Activated CD8-positive, alpha-beta memory T cell treated with anti-CD3 and anti-CD28 coated beads for 24 hours (primary cell): Measurements from ENCODE around the gene ZFR.
"Not testable (repeated sequence)": the region's sequence is repeated elsewhere in the genome, so short reads cannot be mapped to it uniquely, and the experiment has no call there.

Source experiments
- DNase-seq: peaks from one replicate; pipeline ENCODE4 v3.0.0-alpha.2; 2020

ZFR gene

DNA sequence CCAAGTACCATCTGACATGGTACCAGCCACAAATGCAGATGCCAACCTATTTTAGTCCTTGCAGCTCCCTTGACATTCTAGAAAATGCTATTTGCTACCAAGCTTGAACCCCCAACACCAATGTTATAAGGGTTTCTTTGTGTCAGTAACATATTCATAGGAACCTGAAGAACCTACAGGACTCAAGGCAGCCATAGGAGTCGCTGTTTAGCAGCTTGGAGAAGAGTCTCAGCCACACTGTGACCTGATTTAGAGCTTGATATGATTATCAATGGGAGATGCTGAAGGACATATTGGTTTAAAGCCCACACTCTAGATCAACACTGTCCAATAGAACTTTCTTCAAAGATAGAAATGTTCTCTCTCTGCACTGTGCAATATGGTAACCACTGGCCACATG, 6.4 kb upstream of the ZFR start:
- no peak for DNase-seq

GRCh38 chr5:32449262-32449661, 4.7 kb upstream of the ZFR start:
- no peak for DNase-seq

GRCh38 chr5:32446630-32447029, 2.1 kb upstream of the ZFR start:
- DNase-seq, result no peak

DNA sequence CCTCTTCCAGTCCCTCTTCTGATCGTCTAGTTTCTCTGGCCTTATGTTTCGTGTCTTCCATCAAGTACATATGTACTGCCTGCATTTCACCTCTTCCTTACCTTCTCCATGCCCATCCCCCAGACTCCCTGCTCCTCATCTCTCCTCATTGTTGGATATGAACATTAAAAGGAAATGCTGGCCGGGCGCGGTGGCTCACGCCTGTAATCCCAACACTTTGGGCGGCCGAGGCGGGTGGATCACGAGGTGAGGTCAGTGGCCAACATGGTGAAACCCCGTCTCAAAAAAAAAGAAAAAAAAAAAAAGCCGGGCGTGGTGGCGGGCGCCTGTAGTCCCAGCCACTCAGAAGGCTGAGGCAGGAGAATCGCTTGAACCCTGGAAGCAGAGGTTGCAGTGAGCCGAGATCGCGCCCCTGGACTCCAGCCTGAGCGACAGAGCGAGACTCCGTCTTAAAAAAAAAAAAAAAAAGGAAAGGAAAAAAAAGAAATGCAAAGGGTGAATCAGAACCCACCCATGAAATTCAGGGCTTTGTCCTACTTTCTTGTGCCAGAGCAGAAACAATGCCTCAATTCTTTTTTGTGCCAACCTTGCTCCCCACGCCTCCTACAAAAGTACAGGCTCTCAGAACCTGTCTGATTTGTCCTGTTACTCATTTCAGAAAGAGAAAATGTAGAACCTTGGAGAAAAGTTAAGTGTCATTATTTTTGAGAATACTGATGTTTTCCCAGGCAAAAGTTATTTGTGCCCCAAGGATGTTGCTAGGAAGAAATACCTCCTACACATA, 1.5 kb upstream of the ZFR start:
- no peak for DNase-seq

DNA sequence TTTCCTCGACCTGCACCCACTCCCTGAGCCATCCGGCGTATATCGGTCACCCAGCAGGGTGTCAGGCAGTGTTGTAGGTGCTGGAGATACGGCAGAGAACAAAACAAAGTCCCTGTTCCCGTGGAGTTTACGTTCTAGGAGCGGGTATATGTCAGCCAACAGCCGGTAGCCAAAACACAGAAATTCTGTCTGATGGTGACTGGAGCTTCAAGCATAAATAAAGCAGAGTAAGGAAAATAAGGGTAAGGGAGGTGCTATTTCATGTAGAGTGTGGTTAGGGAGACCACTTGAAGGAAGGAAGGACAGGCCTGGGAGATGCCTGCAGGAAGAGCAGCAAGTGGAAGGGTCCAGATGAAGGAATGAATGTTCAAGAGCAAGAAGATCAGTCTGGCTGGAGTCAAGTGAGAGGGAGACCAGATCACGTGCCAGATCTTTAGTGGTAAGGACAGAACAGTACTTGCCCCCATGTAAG, 783 bp upstream of the ZFR start:
- DNase-seq, result no peak

- no peak for DNase-seq
Observed at GRCh38 chr5:32443541-32444430, 754 bp downstream of the ZFR start.

DNA sequence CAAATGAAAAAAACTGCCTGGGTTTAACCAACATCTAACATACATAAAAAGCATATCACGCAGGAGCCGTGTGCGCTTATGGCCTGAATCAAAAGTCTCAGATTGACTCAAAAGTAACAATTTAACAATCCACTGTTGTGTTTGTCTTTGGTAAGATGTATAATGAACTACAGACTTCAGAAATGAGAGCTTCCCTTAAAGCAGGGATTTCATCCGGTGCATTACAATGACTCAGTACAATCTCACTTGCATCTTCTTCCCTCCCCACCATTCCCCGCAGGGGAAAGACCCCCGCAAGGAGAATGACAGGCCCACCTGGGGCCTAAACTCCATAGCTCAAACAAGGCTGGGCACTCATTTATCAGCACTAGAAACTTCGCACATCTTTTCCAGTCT, 1.4 kb downstream of the ZFR start:
- DNase-seq, result no peak

DNA sequence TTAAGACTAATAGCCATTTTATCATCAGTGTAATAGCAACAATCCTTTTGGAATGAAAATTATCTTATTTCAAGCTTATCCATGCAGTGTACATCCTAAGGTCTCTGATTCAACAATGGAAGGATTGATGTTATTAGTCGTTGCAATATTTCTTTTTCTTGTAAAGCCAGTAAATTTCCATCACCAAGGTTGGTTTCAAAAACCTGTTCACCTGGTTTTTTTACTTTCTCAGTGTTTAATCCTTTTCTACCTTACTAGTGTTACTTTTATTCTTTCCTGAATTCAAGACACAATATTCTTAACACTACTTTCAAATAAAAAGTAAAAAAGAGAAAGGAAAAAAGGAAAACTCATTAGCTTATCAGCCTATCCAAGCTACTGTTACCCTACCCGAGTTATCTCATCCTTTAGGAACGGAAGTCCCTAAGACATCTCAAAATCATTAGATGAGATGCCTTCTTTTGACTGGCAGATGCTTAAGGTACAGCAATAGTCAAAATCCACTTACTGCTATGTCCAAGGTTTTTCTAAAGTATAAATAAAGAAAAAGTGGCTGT, 5.4 kb downstream of the ZFR start:
- DNase-seq, result no peak

DNA sequence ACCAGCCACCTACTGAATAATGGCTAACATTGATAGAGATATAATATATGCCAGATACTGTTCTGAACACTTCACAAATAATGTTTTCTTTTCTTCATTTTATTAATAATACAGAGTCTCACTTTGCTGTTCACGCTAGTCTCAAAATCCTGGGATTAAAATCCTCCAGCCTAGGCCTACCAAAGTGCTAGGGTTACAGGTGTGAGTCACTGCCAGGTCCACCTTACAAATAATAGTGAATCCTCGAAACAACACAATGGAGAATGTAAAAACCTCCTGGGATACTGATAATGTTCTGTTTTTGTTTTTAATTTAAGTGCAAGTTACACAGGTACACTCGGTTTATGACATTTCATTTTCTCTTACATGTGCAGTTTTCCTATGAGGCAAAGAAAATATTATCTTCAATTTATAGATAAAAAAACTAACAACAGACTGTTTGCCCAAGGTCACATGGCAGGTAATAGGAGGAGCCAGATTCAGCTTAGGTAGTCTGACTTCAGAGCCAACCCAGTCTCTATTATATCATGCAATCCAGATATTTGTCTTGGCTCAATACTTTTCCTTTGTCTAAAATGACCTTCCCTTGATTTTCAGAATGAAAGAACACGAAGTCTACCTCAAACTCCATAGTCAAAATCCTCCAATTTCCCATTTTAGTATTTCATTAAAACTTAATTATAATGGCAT, 7.8 kb downstream of the ZFR start:
- no peak for DNase-seq

- DNase-seq, result no peak
Observed at GRCh38 chr5:32435383-32435782, 9.2 kb downstream of the ZFR start.

DNA sequence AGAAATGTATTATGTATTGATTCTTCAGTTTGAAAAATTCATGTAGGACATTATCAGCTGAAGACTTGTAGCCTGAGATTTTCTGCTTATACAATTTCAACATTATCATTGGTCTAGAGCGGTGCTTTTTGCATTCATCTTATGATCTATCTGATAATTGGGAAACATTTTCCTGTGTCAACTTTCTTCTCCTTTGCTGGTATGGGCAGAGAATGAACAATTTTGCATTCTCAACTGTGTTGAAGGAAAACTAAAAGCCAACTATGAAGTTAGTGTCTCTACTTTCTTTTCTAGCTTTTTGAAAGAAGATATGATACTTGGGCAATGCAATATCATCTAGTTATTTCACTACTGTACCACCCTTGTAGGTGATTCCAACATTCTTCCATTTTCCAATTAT, 10.3 kb downstream of the ZFR start:
- DNase-seq, result no peak

- no peak for DNase-seq
Observed at GRCh38 chr5:32432633-32433032, 11.9 kb downstream of the ZFR start.

- not testable (repeated sequence) for DNase-seq
Observed at GRCh38 chr5:32430825-32431224, 13.7 kb downstream of the ZFR start.

GRCh38 chr5:32428426-32428825, 16.1 kb downstream of the ZFR start:
- no peak for DNase-seq

- DNase-seq, result no peak
Observed at GRCh38 chr5:32426440-32427151, 17.9 kb downstream of the ZFR start.

GRCh38 chr5:32422697-32423096, 21.8 kb downstream of the ZFR start:
- no peak for DNase-seq

- no peak for DNase-seq
Observed at GRCh38 chr5:32421075-32421474, 23.5 kb downstream of the ZFR start.

DNA sequence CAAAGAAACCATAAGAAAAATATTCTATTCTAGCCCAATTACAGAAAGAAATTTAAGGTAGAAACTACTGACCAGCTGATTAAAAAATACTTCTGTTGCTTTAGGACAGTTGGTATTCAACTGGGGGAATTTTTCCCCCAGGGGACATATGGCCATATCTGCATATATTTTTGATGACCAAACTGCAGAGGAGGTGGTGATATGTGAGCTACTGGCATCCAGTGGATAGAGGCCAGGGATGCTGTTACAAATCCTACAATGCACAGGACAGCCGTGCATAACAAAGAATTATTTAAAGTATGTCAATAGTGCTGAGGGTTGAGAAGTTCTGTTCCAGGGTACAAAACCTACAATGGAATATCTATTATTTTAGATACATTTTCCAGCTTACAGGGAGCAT, 24.0 kb downstream of the ZFR start:
- DNase-seq, result no peak

GRCh38 chr5:32419791-32420190, 24.7 kb downstream of the ZFR start:
- DNase-seq, result no peak

GRCh38 chr5:32413466-32414263, 30.9 kb downstream of the ZFR start:
- no peak for DNase-seq

- no peak for DNase-seq
Observed at GRCh38 chr5:32410630-32411029, 33.9 kb downstream of the ZFR start.

DNA sequence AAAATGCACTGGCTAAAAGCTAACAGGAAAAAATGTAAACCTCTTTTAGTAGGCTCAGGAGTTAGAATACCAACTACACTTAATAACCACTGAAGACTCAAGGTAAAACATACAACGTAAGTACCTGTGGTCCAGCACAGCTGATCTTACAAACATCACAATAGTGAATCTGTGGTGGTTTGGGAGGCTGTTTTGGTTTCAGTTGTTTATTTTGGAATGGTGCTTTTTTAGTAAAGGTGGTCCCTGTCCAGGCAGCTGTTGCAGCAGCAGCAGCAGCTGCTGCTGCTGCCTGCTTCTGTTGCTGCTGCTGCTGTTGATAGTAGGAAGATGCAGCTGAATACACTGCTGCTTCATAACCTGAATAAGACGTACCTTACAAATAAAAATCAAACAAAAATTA, 37.9 kb downstream of the ZFR start:
- no peak for DNase-seq
